22Rv1 (cell line): ENCODE data around the gene IQSEC2.

Experiments used
- CTCF ChIP-seq: fragments of 450-650 bp; IDR thresholded peaks from 2 replicates; pipeline ENCODE4 v1.5.1; 2017; ENCODE audit warnings: mild to moderate bottlenecking
- ZFX ChIP-seq: fragments of 450-650 bp; IDR thresholded peaks from 2 replicates; pipeline ENCODE4 v1.6.1; 2017; ENCODE audit warnings: antibody characterized with exemption, borderline replicate concordance

- no peak for TF ChIP-seq CTCF
- TF ChIP-seq ZFX, result no peak
Measured at GRCh38 chrX:53224860-53225797, 56.3 kb downstream of the IQSEC2 start, which contains the start of gene KDM5C.
